SK-N-SH (cell line): Measurements from ENCODE around the gene LEF1. TPM values are rescaled to one million over a fixed set of nuclear protein-coding genes. Genes with fewer than 3 reads are reported as not detected.

Experiments
- CTCF ChIA-PET: fragments of 300-600, 350-600 bp; formaldehyde crosslinking; extraction: SDS; loops from one replicate; lab custom pipeline; 2021; lab: Yijun Ruan, JAX
- POLR2A ChIA-PET: fragments of 350-600 bp; sonication (Branson Sonifier 250); formaldehyde crosslinking; extraction: SDS; loops from one replicate; lab custom pipeline; 2020; ENCODE audit warnings: antibody characterized with exemption, inconsistent platforms; lab: Yijun Ruan, JAX
- DNase-seq: peaks from one replicate; pipeline ENCODE4 v3.0.0; 2012
- H2AFZ ChIP-seq: fragments of 200-600 bp; sonication (generic); 2 replicates; pipeline ENCODE4 v1.8.1; 2016; ENCODE audit warnings: antibody characterized with exemption, mild to moderate bottlenecking, low read depth
- H3F3A ChIP-seq: fragments of 200-600 bp; sonication (generic); replicated peaks from 2 replicates; pipeline ENCODE3; 2016; ENCODE audit warnings: antibody characterized with exemption, mild to moderate bottlenecking; ENCODE audit not compliant: insufficient read depth
- H3K27ac ChIP-seq, 2 experiments: fragments of 200-500 bp in 1 of 2; fragments of 200-600 bp in 1 of 2; sonication (Bioruptor generic) in 1 of 2; sonication (generic), shearing (Covaris generic) in 1 of 2; 2 replicates each; pipeline versions ENCODE4 v1.5.1 to v1.6.1; 2014 to 2016; ENCODE audit warnings: low read depth in 2 of 2, inconsistent platforms in 1 of 2, low read length in 1 of 2, mild to moderate bottlenecking in 1 of 2, mixed read lengths in 1 of 2
- H3K27me3 ChIP-seq: fragments of 200-600 bp; sonication (generic), shearing (Covaris generic); 2 replicates; pipeline ENCODE4 v1.6.1; 2016; ENCODE audit warnings: mixed run types; ENCODE audit not compliant: insufficient read depth
- H3K36me3 ChIP-seq, 2 experiments: fragments of 200-500 bp in 1 of 2; fragments of 200-600 bp in 1 of 2; sonication (Bioruptor generic) in 1 of 2; sonication (generic) in 1 of 2; replicated peaks in 1 of 2; 2 replicates each; pipeline versions ENCODE3 to v1.5.1; 2014 to 2016; ENCODE audit warnings: low read length in 1 of 2, mild to moderate bottlenecking in 1 of 2; ENCODE audit not compliant: insufficient read depth in 2 of 2, control insufficient read depth in 1 of 2
- H3K4me1 ChIP-seq, 2 experiments: fragments of 200-500 bp in 1 of 2; fragments of 200-600 bp in 1 of 2; sonication (Bioruptor generic) in 1 of 2; sonication (generic), shearing (Covaris generic) in 1 of 2; 2 replicates each; pipeline versions ENCODE4 v1.5.1 to v1.6.1; 2014 to 2016; ENCODE audit warnings: low read depth in 1 of 2, low read length in 1 of 2, mixed run types in 1 of 2; ENCODE audit not compliant: insufficient read depth in 2 of 2, control insufficient read depth in 1 of 2
- H3K4me2 ChIP-seq: fragments of 200-600 bp; sonication (generic), shearing (Covaris generic); 2 replicates; pipeline ENCODE4 v1.6.1; 2017; ENCODE audit warnings: mixed run types
- H3K4me3 ChIP-seq, 2 experiments: fragments of 200-500 bp in 1 of 2; fragments of 200-600 bp in 1 of 2; sonication (Bioruptor generic) in 1 of 2; sonication (generic), shearing (Covaris generic) in 1 of 2; 2 replicates each; pipeline versions ENCODE4 v1.5.1 to v1.8.1; 2014 to 2016; ENCODE audit warnings: low read depth in 2 of 2, inconsistent platforms in 1 of 2, low read length in 1 of 2, mild to moderate bottlenecking in 1 of 2, mixed read lengths in 1 of 2, moderate library complexity in 1 of 2
- H3K79me2 ChIP-seq: fragments of 200-600 bp; sonication (generic); 2 replicates; pipeline ENCODE4 v1.8.1; 2017; ENCODE audit warnings: mild to moderate bottlenecking; ENCODE audit not compliant: insufficient read depth
- H3K9ac ChIP-seq: fragments of 200-600 bp; sonication (generic); 2 replicates; pipeline ENCODE4 v1.6.1; 2017; ENCODE audit warnings: mixed run types
- H3K9me2 ChIP-seq: fragments of 200-600 bp; sonication (generic); 2 replicates; pipeline ENCODE4 v1.6.1; 2017; ENCODE audit warnings: mixed run types
- H3K9me3 ChIP-seq: fragments of 200-600 bp; sonication (generic); 2 replicates; pipeline ENCODE4 v1.6.1; 2017; ENCODE audit warnings: mixed run types, mild to moderate bottlenecking, moderate library complexity
- H4K20me1 ChIP-seq: fragments of 200-600 bp; sonication (generic); 2 replicates; pipeline ENCODE4 v1.6.1; 2017; ENCODE audit warnings: mild to moderate bottlenecking, mixed run types; ENCODE audit not compliant: insufficient read depth
- EP300 ChIP-seq, 2 experiments: IDR thresholded peaks; 2 replicates each; pipeline versions ENCODE4 v1.4.0 to v1.6.1; 2012; ENCODE audit warnings: borderline replicate concordance in 1 of 2, low read depth in 1 of 2, low read length in 1 of 2
- EZH2phosphoT487 ChIP-seq: fragments of 200-600 bp; sonication (generic); IDR thresholded peaks from 2 replicates; pipeline ENCODE4 v1.6.1; 2017; ENCODE audit warnings: low read depth, mixed run types, mild to moderate bottlenecking, antibody characterized with exemption, moderate library complexity, borderline replicate concordance
- FOXJ3 ChIP-seq: sonication (generic); formaldehyde crosslinking; IDR thresholded peaks from 2 replicates; pipeline ENCODE4 v1.5.1; 2020; ENCODE audit warnings: mild to moderate bottlenecking, missing genetic modification reagents
- FOXM1 ChIP-seq: IDR thresholded peaks from 2 replicates; pipeline ENCODE4 v1.4.0; 2012; ENCODE audit warnings: low read depth, mild to moderate bottlenecking
- GABPA ChIP-seq: IDR thresholded peaks from 2 replicates; pipeline ENCODE4 v1.4.0; 2012; ENCODE audit warnings: low read depth, mild to moderate bottlenecking
- GATA2 ChIP-seq: sonication (generic); formaldehyde crosslinking; IDR thresholded peaks from 2 replicates; pipeline ENCODE4 v1.5.0; 2020; ENCODE audit warnings: mild to moderate bottlenecking, missing genetic modification reagents
- JUND ChIP-seq: IDR thresholded peaks from 2 replicates; pipeline ENCODE4 v1.4.0; 2012
- MXI1 ChIP-seq: IDR thresholded peaks from 2 replicates; pipeline ENCODE4 v1.6.1; 2012; ENCODE audit warnings: mild to moderate bottlenecking, low read depth, low read length, improper control_type of control experiment
- NFIC ChIP-seq: IDR thresholded peaks from 2 replicates; pipeline ENCODE4 v1.4.0; 2012; ENCODE audit warnings: borderline replicate concordance
- NRF1 ChIP-seq: IDR thresholded peaks from 2 replicates; pipeline ENCODE4 v1.6.1; 2012; ENCODE audit warnings: low read depth, mild to moderate bottlenecking, low read length
- RAD21 ChIP-seq: IDR thresholded peaks from 2 replicates; pipeline ENCODE4 v1.6.1; 2012; ENCODE audit warnings: mild to moderate bottlenecking, low read length
- SMC3 ChIP-seq: IDR thresholded peaks from 2 replicates; pipeline ENCODE4 v1.6.1; 2012; ENCODE audit warnings: low read depth, low read length, improper control_type of control experiment
- TAF1 ChIP-seq: IDR thresholded peaks from 2 replicates; pipeline ENCODE4 v1.6.1; 2012; ENCODE audit warnings: low read depth, mild to moderate bottlenecking, low read length, moderate library complexity, borderline replicate concordance
- TCF12 ChIP-seq: IDR thresholded peaks from 2 replicates; pipeline ENCODE4 v1.4.0; 2012
- YY1 ChIP-seq: IDR thresholded peaks from 2 replicates; pipeline ENCODE4 v1.4.0; 2012; ENCODE audit warnings: low read depth, mild to moderate bottlenecking
- WGBS: methylation state at CpG from one replicate; pipeline ENCODE4 v1.1.6; 2017; ENCODE audit warnings: low lambda C conversion rate; 5-methylcytosine and 5-hydroxymethylcytosine counted together
- polyA plus RNA-seq, 3 experiments: library from polyadenylated mRNA; depleted of rRNA; stranded (reverse); fragments of >200 nt; gene quantifications; 2 replicates each; pipeline ENCODE4 v1.2.3, GENCODE V29; 2012
- TF ChIP-seq, protein P1 (sequence below): IDR thresholded peaks from 2 replicates; pipeline ENCODE4 v1.4.0; 2012; ENCODE audit warnings: low read depth, borderline replicate concordance
- TF ChIP-seq, protein P2 (sequence below): fragments of 200-600 bp; sonication (generic); IDR thresholded peaks from 2 replicates; pipeline ENCODE4 v1.6.1; 2017; ENCODE audit warnings: antibody characterized with exemption, mild to moderate bottlenecking, moderate library complexity
- TF ChIP-seq, protein P3 (sequence below): IDR thresholded peaks from 2 replicates; pipeline ENCODE4 v1.6.1; 2012; ENCODE audit warnings: mild to moderate bottlenecking, low read depth, low read length, moderate library complexity

LEF1 gene
- polyA plus RNA-seq, 1 of the 3 experiments (the other 2 are of a cell fraction) = 0.36 TPM

GRCh38 chr4:108201774-108202173 is 33.0 kb upstream of the LEF1 start:
- POLR2A ChIA-PET = no interaction called here
- Histone ChIP-seq H3K79me2 (no peaks in the 10 kb centered on the region), H3K9me3 (no peaks in the 10 kb centered on the region), H3K9me2 (no peaks in the 10 kb centered on the region), H3K4me2 (no peak overlapping the region), H3K4me1 (no peaks in the 10 kb centered on the region), H4K20me1 (no peaks in the 10 kb centered on the region), H2AFZ (no peak overlapping the region), H3K4me3 (no peak overlapping the region), H3K36me3 (no peaks in the 10 kb centered on the region), H3F3A (no peaks in the 10 kb centered on the region), H3K27ac (no peak overlapping the region), H3K9ac (no peak overlapping the region), H3K27me3 (no peaks in the 10 kb centered on the region; the same call in 1 of the 2 replicates)
- no peak for DNase-seq
- CTCF ChIA-PET = no interaction called here
- TF ChIP-seq FOXJ3 (CRISPR knock-in tag) = no peak
- WGBS = 2% methylated on average over 2 of the region's 2 CpGs

DNA sequence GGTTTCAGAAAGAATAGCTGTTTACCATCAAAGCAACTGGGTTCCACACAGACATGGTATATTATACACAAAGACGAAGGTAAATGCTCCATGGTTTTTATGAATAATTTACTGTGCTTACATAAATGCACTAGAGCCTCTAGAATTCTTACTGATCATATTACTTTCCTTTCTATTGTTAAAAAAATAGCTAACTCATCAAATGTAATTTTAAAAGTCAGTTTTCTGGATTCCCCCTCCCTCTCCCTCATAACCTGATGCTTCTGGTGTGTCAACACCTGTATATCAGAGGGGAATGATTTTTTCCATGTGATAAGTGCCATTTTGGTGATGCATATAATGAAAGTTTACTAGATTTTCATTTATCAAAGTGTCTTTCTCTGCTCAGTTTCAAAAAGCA is 31.1 kb upstream of the LEF1 start:
- Histone ChIP-seq H3K9me3 (no peaks in the 10 kb centered on the region), H2AFZ (no peak overlapping the region), H3F3A (no peaks in the 10 kb centered on the region), H3K27ac (no peak overlapping the region), H3K4me3 (no peak overlapping the region), H3K4me1 (no peaks in the 10 kb centered on the region), H3K9me2 (no peaks in the 10 kb centered on the region), H3K9ac (no peak overlapping the region), H3K79me2 (no peaks in the 10 kb centered on the region), H3K36me3 (no peaks in the 10 kb centered on the region), H3K4me2 (no peak overlapping the region), H4K20me1 (no peaks in the 10 kb centered on the region), H3K27me3 (peaks cover 5% of the 10 kb centered on the region; the same call in 1 of the 2 replicates)
- TF ChIP-seq FOXM1 = no peak
- TF ChIP-seq FOXJ3 (CRISPR knock-in tag) = no peak
- TF ChIP-seq MXI1 = no peak
- TF ChIP-seq, protein P1, sequence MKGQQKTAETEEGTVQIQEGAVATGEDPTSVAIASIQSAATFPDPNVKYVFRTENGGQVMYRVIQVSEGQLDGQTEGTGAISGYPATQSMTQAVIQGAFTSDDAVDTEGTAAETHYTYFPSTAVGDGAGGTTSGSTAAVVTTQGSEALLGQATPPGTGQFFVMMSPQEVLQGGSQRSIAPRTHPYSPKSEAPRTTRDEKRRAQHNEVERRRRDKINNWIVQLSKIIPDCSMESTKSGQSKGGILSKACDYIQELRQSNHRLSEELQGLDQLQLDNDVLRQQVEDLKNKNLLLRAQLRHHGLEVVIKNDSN = no peak
- no peak for TF ChIP-seq EZH2phosphoT487
- TF ChIP-seq GABPA = no peak
- no peak for TF ChIP-seq NRF1
- TF ChIP-seq TCF12 = no peak
- TF ChIP-seq, protein P2, sequence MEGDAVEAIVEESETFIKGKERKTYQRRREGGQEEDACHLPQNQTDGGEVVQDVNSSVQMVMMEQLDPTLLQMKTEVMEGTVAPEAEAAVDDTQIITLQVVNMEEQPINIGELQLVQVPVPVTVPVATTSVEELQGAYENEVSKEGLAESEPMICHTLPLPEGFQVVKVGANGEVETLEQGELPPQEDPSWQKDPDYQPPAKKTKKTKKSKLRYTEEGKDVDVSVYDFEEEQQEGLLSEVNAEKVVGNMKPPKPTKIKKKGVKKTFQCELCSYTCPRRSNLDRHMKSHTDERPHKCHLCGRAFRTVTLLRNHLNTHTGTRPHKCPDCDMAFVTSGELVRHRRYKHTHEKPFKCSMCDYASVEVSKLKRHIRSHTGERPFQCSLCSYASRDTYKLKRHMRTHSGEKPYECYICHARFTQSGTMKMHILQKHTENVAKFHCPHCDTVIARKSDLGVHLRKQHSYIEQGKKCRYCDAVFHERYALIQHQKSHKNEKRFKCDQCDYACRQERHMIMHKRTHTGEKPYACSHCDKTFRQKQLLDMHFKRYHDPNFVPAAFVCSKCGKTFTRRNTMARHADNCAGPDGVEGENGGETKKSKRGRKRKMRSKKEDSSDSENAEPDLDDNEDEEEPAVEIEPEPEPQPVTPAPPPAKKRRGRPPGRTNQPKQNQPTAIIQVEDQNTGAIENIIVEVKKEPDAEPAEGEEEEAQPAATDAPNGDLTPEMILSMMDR = no peak
- no peak for TF ChIP-seq NFIC
- no peak for TF ChIP-seq JUND
- TF ChIP-seq, protein P3, sequence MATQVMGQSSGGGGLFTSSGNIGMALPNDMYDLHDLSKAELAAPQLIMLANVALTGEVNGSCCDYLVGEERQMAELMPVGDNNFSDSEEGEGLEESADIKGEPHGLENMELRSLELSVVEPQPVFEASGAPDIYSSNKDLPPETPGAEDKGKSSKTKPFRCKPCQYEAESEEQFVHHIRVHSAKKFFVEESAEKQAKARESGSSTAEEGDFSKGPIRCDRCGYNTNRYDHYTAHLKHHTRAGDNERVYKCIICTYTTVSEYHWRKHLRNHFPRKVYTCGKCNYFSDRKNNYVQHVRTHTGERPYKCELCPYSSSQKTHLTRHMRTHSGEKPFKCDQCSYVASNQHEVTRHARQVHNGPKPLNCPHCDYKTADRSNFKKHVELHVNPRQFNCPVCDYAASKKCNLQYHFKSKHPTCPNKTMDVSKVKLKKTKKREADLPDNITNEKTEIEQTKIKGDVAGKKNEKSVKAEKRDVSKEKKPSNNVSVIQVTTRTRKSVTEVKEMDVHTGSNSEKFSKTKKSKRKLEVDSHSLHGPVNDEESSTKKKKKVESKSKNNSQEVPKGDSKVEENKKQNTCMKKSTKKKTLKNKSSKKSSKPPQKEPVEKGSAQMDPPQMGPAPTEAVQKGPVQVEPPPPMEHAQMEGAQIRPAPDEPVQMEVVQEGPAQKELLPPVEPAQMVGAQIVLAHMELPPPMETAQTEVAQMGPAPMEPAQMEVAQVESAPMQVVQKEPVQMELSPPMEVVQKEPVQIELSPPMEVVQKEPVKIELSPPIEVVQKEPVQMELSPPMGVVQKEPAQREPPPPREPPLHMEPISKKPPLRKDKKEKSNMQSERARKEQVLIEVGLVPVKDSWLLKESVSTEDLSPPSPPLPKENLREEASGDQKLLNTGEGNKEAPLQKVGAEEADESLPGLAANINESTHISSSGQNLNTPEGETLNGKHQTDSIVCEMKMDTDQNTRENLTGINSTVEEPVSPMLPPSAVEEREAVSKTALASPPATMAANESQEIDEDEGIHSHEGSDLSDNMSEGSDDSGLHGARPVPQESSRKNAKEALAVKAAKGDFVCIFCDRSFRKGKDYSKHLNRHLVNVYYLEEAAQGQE = no peak
- no peak for TF ChIP-seq EP300 (IDR thresholded peaks at IDR 0.05; ENCODE audit: borderline replicate concordance in 1 of 2, low read depth in 1 of 2, low read length in 1 of 2)
- no peak for TF ChIP-seq SMC3
- TF ChIP-seq RAD21 = no peak
- TF ChIP-seq YY1 = no peak
- no peak for TF ChIP-seq TAF1
- TF ChIP-seq GATA2 (CRISPR knock-in tag) = no peak
- DNase-seq = no peak
- ChIA-PET POLR2A (no interaction called here), CTCF (interaction anchor here (1.1 kb wide), 1 partner anchor 181 kb away, joined by 3 read pairs; no protein-coding TSS in a partner anchor)
- WGBS = 4% methylated on average over 1 of the region's 1 CpG
